Stimulated activated CD8-positive, alpha-beta memory T cell treated with anti-CD3 and anti-CD28 coated beads, Interleukin-7, amount 100 ng/mL, for 24 hours (primary cell): ENCODE measurements around the gene SSC5D.
"Not testable (repeated sequence)": the region's sequence is repeated elsewhere in the genome, so short reads cannot be mapped to it uniquely, and the experiment has no call there.

ENCODE experiments used
- DNase-seq: peaks from one replicate; pipeline ENCODE4 v3.0.0-alpha.2; 2020; ENCODE audit warnings: low read depth

Gene SSC5D

DNA sequence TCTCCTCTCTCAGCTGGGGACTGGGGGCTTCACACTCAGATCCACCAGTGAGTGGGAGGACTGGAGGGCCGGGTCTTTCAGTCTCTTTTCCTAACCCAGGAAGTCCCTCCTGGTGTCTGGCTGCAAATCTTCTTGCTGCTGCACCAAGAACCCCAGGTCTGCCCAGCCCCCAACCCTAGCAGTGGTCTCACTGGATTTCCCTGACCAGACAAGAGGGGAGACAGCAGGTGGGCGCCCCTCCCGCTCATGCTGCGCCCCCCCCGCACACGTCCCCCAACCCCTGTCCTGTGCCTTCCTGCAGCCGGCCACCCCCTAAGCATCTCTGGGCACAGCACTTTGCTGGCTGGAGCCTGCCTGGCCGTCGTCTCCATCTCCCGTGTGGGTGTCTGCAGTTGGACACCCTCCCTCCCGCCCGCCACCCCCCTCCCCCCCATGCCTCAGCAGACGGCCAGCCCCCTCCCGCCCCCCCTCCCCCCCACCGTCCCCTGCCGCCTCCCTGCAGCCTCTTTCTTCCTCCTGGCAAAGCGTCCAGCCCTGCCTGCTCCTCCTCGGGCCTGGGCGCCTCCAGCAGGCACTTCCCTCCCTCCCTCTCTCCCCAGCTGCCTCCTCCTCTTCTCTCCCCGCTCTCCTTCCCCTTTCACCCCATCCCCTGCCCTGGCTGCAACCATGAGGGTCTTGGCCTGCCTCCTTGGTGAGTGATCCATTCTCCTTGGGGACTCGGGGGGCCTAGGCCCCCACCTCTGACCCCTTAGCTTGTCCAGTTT, at the start of gene SSC5D:
SSC5D (plus strand) TSS at position 513 of the 764 bp plus-strand sequence; CDS start at position 667, 154 bp downstream.
- no peak for DNase-seq

DNA sequence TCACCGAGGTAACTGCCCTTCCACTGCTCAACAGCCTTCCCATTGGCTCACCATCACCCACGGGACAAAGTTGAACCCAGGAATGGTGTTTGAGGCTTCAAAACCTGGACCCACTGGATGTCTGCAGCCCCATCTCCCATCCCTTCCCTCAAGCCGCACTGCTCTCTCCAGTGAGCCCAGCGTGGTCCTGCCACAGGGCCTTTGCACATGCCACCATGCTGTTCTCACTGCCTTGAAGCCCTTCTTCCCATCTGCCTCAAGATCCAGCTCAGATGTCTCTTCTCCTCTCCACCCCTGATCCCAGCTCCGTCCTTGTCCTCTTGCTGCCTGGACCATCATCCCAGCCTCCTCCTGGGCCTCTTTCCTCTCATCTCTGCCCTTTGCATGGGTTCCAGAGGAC, 49.2 kb upstream of the SSC5D start:
- no peak for DNase-seq

GRCh38 chr19:55440411-55441105, 47.7 kb upstream of the SSC5D start:
- DNase-seq, result no peak

GRCh38 chr19:55441319-55441691, 46.9 kb upstream of the SSC5D start:
- DNase-seq, result no peak

DNA sequence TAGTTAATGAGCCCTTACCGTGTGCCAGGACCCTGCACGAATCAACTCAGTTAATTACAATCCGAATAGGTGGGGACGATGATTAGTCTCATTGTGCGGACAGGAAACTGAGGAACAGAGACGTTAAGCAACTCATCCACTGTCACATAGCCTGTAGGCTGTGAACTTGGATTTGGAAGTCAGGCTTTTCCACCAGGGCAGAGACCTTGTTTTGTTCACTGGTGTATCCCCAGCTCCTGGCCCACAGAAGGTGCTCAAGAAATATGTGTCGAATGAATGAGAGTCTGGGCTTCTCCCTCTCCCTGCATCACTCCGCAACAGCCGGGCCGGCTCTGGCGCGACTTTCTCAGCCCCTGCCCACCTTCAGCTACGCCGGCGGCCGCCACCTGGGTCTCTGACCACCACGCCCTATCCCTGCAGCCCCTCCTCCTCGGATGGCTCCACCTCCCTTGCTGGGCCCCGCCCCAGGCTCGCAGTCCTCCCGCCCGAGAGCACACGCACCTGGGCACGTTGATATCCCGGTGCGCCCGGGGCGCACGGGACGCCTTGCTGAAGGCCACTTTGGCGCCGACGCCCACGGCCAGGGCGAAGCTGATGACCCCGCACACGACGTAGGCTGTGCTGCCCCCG, 46.4 kb upstream of the SSC5D start:
- no peak for DNase-seq

DNA sequence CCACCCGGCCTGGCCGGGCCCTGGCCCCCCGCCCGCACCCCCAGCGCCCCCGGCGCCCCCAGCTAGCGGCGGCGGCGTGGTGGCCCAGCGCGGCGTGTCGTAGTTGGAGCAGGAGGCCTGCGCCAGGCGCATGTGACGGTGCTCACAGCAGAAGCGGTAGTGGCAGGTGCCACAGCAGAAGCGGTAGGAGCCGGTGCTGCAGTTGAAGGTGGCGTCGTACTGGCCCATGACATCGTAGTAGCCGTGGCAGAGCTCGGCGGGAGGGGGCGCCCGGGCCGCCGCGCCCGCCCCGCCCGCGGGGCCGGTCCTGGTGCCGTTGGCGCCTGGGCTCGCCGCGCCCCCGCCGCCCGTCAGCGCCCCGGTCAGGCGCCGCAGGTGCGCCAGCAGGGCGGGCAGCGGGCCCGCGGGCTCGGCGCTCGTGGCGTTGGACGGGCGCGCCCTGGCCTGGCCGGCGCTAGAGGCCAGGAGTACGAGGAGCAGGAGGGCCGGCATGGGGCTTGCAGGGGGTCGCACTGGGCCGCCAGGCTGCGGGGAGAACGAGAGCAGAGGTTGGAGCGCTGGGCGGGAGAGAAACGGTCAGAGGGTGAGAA, 45.8 kb upstream of the SSC5D start:
- DNase-seq, result no peak

DNA sequence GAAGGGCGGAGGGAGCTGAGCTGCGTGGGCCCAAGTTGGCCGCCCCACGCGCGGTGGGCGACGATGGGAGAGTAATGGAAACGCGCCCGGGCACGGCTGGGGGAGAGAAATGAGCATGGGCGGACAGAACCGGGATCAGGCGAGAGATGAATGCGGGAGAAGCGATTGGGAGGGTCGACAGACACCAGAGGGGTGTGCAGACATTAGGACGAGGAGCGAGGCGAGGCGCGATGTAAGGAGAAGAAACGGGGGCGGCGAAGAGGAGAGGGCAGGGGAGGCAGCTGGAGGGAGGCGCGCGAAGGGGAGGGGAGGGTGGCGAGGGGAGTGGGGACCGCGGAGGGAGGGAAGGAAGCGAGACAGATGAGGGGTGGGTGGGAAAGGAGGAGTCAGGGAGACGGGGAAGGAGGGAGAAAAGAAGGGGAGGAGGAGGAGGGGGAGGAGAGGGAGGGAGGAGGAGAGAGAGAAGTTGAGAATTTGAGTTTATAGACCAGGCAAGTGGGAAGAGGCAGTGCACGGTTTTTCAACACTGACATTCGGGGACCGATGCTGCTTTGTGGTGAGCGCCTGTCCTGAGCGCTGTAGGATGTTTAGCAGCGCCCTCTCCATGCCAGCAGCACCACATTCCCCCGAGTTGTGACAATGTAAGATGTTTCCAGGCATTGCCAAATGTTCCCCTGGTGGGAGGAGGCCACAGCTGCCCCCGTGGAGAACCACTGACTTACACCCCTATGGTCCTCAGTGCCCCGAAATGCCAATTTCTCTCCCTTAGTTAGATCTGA, 45.0 kb upstream of the SSC5D start, which contains the start of gene SHISA7:
SHISA7 (minus strand) TSS at position 256 of the 779 bp plus-strand sequence. CDS start 437 bp downstream, outside the sequence.
- DNase-seq, result no peak

- DNase-seq, result no peak
These were observed 44.3 kb upstream of the SSC5D start for GRCh38 chr19:55443824-55444480.

- no peak for DNase-seq
These were observed 43.6 kb upstream of the SSC5D start for GRCh38 chr19:55444646-55445045.

DNA sequence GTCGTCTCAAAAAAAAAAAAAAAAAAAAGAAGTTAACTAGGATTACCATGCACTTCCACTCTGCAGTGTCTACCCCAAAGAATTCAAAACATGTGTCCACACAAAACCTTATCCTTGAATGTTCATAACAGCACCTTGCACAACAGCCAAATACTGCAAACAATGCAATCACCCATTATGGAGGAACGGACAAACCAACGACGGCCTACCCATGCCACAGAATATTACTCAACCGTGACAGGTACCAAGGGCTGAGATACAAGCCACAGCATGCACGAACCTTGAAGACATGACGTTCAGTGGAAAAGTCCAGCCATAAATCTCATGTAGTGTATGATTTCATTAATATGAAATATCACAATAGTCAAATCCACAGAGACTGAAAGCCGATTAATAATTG, 42.2 kb upstream of the SSC5D start:
- DNase-seq, result no peak

DNA sequence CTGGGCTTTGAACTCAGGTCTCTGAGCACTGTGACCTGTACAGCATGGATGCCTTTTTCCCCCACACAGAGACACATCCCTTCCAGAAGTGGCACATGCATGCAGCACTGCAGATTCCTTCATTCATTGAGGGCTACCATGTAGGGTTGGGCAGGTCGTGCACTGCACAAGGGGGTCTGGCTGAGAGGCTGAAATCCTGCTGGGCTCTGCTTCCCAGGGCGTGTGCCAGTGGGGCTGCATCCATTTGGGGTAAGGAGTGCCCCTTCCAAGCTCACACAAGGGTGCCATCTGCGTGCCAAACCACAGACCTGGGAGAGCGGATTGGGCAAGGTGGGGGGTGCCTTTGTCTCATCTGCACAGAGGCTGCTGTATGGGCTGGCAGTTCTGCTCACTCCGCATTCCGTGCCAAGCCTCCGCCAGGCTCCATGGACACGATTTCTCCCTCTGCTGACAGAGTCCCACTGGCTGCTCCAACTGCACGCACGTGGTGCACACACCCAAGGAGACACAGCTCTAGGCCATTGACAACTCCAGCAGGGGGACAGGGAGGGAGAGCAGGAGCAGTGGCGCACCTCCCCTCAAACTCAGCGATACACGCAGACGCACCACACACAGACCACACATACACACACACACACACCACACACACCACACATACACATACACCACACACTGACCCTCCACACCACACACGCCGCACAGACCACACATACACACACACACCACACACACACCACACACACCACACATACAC, 40.6 kb upstream of the SSC5D start:
- DNase-seq, result no peak

GRCh38 chr19:55448175-55448490, 40.1 kb upstream of the SSC5D start:
- DNase-seq, result not testable (repeated sequence)

GRCh38 chr19:55449469-55449868, 38.8 kb upstream of the SSC5D start:
- no peak for DNase-seq

GRCh38 chr19:55451163-55451964, 36.9 kb upstream of the SSC5D start:
- no peak for DNase-seq

- no peak for DNase-seq
These were observed 36.1 kb upstream of the SSC5D start for GRCh38 chr19:55451965-55452748.

GRCh38 chr19:55452749-55453346, 35.4 kb upstream of the SSC5D start:
- DNase-seq, result no peak

GRCh38 chr19:55453511-55454260, 34.5 kb upstream of the SSC5D start:
- DNase-seq, result no peak

DNA sequence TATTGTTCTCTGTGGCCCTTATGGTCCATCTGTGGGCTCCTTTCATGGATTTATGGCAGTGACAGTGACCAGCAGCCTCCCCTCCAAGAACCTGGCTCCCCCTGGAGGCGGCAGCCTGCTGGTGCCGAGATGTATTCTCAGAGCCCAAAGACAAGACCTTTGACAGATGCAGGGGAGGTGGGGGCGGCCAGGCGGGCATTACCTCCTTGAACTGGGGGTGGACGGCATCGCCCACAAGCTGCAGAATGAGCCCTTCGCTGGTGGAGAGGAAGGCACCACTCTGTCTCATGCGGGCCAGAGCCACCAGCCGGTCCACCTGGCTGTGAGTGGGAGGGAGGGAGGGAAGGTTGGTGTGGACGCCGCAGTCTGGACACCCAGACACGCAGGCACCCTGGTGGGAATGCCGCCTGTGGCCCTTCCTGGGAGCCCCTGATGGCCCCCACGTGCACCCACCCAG, 33.4 kb upstream of the SSC5D start:
- DNase-seq, result no peak
